ENCODE measurements around the gene RCOR2.

RCOR2 gene

GRCh38 chr11:63923319-63923718 lies 6.4 kb upstream of the RCOR2 start:
- DNase-seq (ENCODE audit: low read depth in 1 of 2, low spot score in 1 of 2), result no peak

GRCh38 chr11:63922673-63923192 lies 5.8 kb upstream of the RCOR2 start:
- DNase-seq (ENCODE audit: low read depth in 1 of 2, low spot score in 1 of 2), result no peak

GRCh38 chr11:63920939-63921417 lies 4.0 kb upstream of the RCOR2 start:
- DNase-seq (ENCODE audit: low read depth in 1 of 2, low spot score in 1 of 2), result no peak

- DNase-seq (ENCODE audit: low read depth in 1 of 2, low spot score in 1 of 2), result no peak
Observed at GRCh38 chr11:63920126-63920938, 3.4 kb upstream of the RCOR2 start.

GRCh38 chr11:63919267-63920125 lies 2.5 kb upstream of the RCOR2 start:
- no peak for DNase-seq (ENCODE audit: low read depth in 1 of 2, low spot score in 1 of 2)

GRCh38 chr11:63918507-63919191 lies 1.7 kb upstream of the RCOR2 start:
- no peak for DNase-seq (ENCODE audit: low read depth in 1 of 2, low spot score in 1 of 2)

- no peak for DNase-seq (ENCODE audit: low read depth in 1 of 2, low spot score in 1 of 2)
Observed at GRCh38 chr11:63917692-63918506, 935 bp upstream of the RCOR2 start.

- no peak for DNase-seq (ENCODE audit: low read depth in 1 of 2, low spot score in 1 of 2)
Observed at GRCh38 chr11:63915961-63916836, 765 bp downstream of the RCOR2 start.

GRCh38 chr11:63914896-63915691 lies 1.9 kb downstream of the RCOR2 start:
- DNase-seq (ENCODE audit: low read depth in 1 of 2, low spot score in 1 of 2), result no peak

GRCh38 chr11:63913866-63914830 lies 2.8 kb downstream of the RCOR2 start:
- DNase-seq (ENCODE audit: low read depth in 1 of 2, low spot score in 1 of 2), result no peak

GRCh38 chr11:63912678-63913077 lies 4.3 kb downstream of the RCOR2 start:
- DNase-seq (ENCODE audit: low read depth in 1 of 2, low spot score in 1 of 2), result no peak

GRCh38 chr11:63911876-63912275 lies 5.1 kb downstream of the RCOR2 start:
- DNase-seq (ENCODE audit: low read depth in 1 of 2, low spot score in 1 of 2), result no peak

GRCh38 chr11:63911440-63911839 lies 5.5 kb downstream of the RCOR2 start:
- DNase-seq (ENCODE audit: low read depth in 1 of 2, low spot score in 1 of 2), result no peak

GRCh38 chr11:63910675-63911074 lies 6.3 kb downstream of the RCOR2 start:
- DNase-seq (ENCODE audit: low read depth in 1 of 2, low spot score in 1 of 2), result no peak

GRCh38 chr11:63909591-63910506 lies 7.1 kb downstream of the RCOR2 start:
- no peak for DNase-seq (ENCODE audit: low read depth in 1 of 2, low spot score in 1 of 2)

GRCh38 chr11:63908631-63909401 lies 8.1 kb downstream of the RCOR2 start:
- no peak for DNase-seq (ENCODE audit: low read depth in 1 of 2, low spot score in 1 of 2)

All from activated CD4-positive, alpha-beta T cell treated with anti-CD3 and anti-CD28 coated beads, Interleukin-2, amount 50 U/mL, for 24 hours (primary cell).